HG03135 (cell line): ENCODE data around the gene STAB1.

Experiments
- ATAC-seq: cut with Tn5 transposase; IDR thresholded peaks from one replicate; pipeline ENCODE4 v1.9.1; 2021; ENCODE audit warnings: mild to moderate bottlenecking, moderate library complexity; ENCODE audit not compliant: unreplicated experiment

The STAB1 gene

DNA sequence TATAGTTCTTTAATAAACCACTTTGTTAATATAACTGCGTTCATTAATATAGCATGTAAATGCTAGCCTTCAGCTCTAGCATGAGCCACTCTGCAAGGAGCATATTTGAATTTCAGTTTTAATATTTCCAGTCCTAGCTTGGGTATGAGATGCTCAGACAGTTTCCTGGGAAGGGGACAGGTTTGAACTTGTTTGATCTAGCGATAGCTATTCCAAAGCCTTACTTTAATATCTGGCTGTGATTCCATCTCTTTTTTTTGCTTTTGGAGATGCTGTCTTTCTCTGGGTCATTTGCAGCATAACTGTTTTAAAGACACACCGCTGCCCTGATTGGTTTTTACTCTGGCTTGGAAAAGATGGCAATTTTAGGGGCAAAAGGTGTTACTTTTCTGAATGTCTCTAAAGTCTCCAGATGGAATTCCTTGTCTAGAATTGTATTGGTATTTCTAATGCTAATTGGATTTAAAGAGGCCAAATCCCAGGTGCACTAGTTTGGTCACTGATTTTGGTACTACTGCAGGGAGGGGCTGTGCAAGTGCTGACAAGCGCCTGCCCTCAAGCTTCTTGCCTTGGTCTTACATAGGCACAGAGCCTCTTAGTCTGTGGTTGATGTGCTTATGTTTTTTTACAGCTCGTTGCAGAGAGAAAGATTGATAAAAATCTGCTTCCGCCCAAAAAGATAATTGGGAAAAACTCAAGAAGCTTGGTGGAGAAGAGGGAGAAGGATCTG lies 36.9 kb upstream of the STAB1 start:
- ATAC-seq = no peak

DNA sequence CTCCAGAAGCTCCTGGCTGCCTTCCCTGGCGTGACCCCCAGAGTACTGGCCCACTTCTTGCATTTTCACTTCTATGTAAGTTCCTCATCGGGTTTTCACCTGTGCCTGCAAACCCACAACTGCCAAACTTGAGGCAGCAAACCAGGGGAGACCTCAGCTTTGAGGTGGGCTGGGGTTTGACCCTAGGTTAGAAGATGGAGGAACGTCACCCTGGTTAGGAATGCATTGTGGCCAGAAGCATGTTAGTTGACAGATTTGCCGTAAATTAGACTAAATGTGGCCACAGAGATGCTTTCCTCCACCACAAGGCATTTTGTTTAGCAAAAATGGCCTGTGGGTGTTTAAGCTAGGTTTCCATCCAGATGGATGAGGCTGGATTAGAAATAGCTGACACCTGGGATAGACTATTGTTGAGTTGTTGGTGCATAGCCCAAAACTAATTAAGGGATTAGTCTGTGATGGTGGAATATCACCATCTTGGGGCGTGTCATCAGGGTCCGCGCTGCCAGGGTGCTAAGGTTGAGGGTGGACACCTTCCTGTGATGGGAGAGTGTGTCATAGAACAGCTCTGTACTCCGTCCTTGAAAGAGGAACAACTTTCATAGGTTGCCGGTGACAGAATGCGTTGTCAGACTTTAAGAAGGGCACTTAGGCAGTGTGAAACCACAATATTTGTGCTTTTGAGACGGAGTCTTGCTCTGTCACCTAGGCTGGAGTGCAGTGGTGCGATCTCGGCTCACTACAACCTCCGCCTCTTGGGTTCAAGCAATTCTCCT lies 36.2 kb upstream of the STAB1 start:
- no peak for ATAC-seq

DNA sequence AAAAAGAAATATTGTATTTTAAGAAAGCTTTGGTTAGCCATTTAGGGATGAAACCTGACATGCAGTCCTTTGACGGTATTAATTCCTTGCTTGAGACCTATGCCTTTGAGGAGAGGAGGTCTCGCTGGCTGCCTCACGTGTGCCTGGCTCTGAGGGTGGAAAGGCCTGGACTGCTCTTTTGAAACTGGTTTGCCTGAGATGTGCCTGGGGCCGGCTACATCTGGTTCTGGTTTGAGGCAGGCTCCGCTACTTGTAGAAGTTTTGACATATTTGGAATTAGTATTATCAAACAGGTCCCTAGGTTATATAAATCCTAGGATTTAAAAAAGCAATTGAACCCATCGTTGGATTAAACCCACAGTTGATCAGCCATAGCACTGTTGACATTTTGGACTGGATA lies 33.3 kb upstream of the STAB1 start:
- no peak for ATAC-seq

- ATAC-seq = no peak
Observed at GRCh38 chr3:52463416-52463815, 31.7 kb upstream of the STAB1 start.

GRCh38 chr3:52468336-52468735 lies 26.8 kb upstream of the STAB1 start:
- no peak for ATAC-seq

DNA sequence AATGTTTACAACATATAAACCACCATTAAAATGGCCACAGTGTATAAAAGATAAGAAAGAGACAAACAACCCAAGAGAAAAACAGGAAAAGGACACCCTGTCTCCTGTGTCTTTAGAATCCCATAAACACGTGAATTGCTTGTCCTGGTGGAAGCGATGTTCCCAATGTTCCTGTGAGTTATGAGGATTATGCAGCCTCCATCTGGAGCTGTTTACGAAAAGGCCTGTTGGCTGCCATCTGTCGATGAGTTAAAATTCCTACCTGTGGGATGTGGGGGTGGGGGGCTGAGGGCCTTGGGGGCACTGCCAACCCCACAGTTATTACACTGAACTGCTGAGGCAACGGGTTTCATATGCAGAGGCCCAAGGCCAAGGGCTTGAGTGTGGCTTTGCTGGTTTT lies 26.1 kb upstream of the STAB1 start:
- ATAC-seq = no peak

GRCh38 chr3:52470920-52471319 lies 24.2 kb upstream of the STAB1 start:
- no peak for ATAC-seq

GRCh38 chr3:52471371-52472238 lies 23.5 kb upstream of the STAB1 start:
- ATAC-seq = no peak

DNA sequence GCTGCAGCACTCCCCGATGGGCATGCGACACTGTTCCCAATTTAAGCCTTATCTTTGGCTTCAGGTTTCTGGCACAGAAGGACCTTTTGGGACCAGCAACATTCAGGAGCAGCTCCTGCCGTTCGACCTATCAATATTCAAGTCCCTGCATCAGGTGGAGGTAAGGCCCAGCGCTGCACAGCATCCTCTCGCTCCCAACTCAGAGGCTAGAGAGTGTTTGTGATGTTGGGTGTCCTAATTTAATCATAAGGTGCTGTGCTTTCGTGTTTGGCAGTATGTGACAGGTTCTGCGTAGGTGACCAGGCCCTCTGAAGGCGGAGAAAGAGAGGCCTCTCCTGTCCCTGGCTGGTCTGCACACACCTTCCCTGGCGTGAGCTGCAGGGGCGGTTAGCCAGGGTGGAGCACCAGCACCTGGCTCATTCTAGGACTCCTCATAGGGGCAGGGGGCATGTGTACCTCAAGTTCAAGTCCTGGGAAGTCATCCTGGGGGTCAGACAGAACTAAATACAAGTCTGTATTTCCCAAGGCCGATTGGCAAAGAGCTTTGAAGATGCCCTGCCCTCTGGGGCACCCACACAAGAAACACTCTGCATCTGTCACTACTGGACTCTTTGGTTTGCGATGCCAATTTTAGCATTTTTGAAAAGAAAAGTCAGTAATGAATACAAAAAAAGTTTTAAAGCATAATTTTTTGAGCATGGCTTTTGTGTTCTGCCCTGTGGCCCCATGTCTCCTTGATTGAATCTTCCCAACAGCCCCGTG lies 22.7 kb upstream of the STAB1 start:
- ATAC-seq = no peak

- ATAC-seq = no peak
Observed at GRCh38 chr3:52473026-52473425, 22.1 kb upstream of the STAB1 start.

GRCh38 chr3:52477076-52477795 lies 17.9 kb upstream of the STAB1 start:
- no peak for ATAC-seq

DNA sequence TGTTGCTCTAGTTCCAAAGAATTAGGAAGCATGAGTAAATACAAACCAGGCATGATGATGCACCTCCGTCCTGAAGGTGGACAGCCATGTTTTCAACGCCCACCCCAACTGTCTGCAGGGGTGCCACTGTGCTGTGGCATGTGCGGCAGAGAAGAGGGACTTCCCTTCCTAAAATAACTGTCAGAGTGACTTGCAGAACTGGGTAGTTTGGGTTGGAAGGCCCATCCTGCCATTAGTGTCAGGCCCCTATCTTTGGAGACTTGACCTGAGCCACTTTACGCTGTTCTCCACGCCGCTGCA lies 17.4 kb upstream of the STAB1 start:
- ATAC-seq = no peak

GRCh38 chr3:52479037-52479876 lies 15.9 kb upstream of the STAB1 start:
- ATAC-seq = no peak

GRCh38 chr3:52479877-52480575 lies 15.1 kb upstream of the STAB1 start:
- no peak for ATAC-seq

GRCh38 chr3:52480768-52481715 lies 14.1 kb upstream of the STAB1 start:
- no peak for ATAC-seq

DNA sequence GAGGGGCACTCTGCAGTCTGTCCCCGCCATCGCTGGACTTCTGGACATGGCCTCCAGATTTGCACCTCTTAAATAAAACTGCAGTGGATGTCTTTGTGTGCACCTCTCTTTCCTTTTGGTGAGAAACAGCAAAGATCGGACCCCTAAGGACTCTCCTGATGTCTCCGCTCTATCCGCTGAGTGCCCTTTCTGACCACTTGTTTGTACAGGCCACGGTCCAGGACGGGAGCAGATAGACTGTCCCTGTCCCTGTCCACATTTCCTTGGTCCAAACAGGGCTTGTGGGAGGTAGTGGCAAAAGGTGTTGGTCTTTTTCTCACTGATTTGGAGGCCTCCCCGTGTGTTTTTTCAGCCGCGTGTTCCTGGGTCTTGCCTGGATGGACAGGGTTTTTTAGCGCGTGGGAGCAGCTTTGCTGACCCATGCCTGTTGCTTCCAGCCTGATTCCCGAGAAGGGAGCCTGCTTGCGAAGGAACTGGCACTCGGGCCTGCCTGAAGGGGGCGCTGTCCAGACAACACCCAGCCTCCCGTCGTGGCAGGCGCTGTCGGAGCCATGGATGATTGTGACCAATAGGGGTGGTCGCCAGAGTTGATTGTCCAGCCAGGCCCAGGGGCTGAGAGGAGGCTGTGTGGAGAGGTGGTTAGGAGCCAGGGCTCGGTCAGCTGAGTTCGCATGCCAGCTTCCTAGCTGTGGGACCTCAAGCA lies 13.2 kb upstream of the STAB1 start:
- ATAC-seq = no peak

DNA sequence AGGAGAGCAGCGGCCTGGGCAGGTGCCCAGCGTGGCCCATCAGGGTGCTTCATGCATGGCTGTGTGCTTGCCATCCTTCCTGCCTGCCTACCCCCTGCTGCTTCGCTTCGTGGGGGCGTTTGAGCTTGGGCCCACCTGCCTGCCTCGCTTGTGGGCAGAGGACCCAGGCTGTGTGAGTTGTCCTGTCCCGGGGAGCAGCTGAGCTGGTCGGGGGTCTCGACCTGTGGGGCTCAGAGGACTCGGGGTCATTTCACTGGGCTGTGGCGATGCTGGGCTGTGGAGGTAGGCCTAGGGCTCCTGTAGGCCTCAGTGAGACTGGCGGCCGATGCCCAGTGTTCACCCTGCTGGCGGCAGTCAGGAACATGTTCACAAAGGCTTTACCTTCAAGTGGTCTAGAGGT lies 12.1 kb upstream of the STAB1 start:
- ATAC-seq = no peak
